Activated T-cell treated with anti-CD3 and anti-CD28 coated beads for 24 hours (primary cell): ENCODE data around the gene SPATA20.

Source experiments
- DNase-seq: peaks from one replicate; pipeline ENCODE4 v3.0.0-alpha.2; 2020; ENCODE audit warnings: low read depth

SPATA20 gene

DNA sequence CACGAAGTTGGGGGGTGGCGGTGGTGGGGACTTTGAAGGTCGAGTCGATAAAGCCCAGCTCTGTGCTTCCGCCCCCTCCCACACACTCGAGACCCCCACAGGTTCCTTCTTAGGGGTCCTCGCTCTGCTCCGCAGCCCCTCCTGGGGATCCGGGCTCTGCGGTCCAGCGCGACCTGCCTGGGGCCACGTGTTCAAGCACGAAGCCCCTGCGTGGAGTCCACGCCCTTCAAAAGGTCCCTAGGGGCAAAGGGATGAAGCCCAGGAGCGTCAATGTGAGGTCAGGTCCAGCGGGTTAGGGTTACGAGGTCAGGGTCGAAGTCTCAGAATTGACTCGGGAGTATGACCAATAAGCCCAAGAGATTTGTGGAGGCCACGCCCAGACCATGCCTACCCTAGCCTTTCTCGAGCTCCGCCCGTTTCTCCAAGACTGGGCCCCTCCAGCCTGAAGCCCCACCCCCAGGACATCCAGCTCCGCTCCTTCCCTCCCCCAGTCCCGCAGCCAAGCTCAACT is 12.8 kb downstream of the SPATA20 start:
- no peak for DNase-seq

DNA sequence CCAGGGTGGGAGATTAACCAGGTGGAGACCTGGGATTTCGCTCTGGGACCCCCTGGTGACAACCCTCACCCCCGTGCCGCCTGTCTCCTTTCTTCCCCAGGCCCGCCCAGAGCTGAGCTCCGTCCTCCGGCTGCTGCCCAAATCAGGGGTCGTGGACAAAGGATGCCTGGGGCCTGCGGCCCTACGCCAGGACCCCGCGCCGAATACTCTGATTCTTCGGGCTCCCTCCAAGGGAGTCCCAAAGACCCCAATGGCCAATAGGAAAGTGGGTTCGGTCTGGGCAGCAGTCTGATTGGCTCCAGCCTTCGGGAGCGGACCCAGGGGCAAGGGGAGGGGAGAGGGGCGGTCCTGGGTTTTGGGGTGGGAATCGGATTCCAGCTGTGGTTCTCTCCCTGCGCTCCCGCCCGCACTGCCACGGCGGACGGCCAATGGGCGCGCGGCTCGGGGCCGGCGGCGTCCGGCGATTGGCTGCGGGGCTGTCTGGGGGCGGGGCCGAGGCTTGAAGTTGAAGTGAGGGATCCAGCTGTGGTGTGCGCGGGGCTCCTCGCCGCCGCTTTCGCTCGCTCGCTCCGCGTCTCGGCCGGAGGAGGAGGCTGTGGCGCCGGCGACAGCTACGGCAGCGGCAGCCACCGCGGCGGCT is 13.3 kb downstream of the SPATA20 start, which contains the start of gene CACNA1G:
Gene CACNA1G (plus strand): TSS at position 531 of the 640 bp plus-strand sequence. CDS start 745 bp downstream, outside the sequence.
- DNase-seq = peak; percentile 82

DNA sequence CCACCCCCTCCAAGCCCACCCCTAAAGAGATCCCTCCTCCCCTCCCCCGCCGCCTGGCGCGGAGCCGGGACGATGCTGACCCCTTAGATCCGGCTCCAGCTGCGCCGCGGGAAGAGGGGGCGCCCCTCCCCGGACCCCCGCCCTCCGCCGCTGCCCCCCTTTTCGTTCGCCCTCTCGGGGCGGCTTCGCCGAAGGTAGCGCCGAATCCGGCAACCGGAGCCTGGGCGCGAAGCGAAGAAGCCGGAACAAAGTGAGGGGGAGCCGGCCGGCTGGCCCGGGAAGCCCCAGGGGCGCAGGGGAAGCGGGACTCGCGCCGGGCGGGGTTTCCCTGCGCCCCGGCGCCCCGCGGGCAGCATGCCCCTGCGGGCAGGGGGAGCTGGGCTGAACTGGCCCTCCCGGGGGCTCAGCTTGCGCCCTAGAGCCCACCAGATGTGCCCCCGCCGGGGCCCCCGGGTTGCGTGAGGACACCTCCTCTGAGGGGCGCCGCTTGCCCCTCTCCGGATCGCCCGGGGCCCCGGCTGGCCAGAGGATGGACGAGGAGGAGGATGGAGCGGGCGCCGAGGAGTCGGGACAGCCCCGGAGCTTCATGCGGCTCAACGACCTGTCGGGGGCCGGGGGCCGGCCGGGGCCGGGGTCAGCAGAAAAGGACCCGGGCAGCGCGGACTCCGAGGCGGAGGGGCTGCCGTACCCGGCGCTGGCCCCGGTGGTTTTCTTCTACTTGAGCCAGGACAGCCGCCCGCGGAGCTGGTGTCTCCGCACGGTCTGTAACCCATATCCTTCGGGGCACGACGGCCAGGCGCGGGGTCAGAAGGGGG is 14.2 kb downstream of the SPATA20 start:
- no peak for DNase-seq

DNA sequence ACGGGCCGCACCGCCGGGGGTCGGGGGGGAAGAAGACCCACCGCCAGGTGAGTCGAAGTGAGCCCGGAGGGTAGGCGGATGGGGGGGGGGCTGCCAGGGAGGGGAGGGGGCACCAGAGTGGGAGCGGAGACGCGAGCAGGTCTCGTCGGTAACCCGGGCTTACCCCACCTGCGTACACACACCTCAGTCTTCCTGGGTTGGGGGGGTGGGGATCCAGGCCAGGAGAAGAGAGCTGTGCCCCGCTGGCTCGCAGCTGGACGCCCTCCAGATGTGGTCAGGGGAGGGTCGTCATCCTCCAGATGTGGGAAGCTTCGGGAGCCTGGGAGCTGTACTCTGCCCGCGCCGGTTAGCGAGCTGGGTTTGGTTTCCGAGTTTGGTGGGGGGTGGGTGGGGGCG is 14.8 kb downstream of the SPATA20 start:
- no peak for DNase-seq

DNA sequence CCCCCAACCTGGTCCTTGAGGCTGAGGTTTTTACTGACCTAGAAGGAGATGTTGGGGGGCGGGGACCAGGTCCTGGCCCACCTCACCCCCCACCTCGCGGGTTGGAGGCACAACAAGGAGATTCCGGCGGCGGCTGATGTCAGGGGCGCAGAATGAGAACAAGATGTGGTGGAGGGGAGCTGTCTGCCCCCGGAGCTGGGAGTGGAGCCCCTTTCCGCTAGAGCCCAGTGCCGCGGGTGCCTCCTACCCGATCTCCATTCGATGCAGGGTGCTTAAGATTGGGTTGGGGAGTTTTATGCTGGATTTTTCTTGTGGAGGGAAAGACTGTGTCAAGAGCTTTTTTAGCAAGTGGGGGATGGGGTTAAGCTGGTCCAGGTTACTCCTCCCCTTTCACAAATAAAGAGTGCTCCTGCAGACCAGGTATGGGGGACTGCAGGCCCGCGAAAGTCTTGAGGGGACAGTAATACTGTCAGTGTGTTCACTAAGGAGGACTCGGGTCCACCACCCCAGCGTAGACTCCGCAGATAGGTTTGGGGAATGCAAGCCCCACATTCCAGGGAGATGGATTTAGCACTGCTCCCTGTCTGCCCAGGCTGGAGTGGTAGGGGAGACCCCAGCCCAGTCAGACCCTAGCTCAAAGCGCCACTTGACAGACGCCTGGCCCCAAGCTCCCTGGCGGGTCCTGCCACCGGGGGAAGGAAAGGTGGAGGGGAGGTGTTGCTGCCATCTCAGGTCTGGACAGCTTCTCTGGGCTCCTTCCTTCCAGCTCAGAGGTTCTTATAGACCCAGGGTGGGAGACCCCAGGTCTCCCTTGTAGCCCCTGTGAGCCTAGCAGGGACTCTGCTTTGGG is 15.5 kb downstream of the SPATA20 start:
- DNase-seq = no peak

DNA sequence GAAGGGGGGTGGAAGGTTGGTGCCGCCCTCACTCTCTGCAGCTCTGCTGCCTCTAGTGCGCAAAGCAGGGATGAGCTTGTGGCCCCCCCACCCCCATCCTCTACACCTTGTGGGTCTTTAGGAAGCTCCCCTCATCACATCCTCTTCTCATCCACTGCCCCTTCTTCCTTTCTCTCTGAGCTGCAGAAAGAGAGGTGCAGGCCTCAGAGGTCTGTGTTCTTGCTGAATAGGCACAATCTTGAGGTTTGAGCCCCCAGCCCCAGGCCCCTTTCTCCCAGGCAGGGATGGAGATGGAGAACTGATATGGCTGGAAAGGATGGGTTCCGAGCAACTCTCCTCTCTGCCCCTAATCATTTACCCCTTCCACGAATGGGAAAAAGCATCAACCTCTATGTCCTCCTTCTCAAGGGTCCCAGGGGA is 16.1 kb downstream of the SPATA20 start:
- DNase-seq = no peak

DNA sequence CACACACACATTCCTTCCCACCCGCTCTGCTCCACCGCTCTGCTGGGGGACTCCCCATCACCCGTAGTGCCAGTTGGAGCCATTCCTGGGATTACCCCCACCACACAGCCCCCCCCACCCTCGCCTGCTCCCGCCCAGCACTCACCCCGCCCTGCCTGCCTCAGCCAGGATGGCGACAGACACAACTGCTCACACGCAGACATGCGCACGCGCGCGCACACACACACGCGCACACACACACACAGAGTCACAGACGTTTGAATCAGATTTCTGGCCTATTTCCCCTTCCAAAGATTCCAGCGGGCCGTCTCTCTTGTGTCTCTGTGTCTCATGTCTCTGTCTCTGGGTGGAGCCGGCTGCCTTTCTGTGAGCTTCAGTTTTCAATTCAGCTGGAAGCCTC is 17.9 kb downstream of the SPATA20 start:
- DNase-seq = no peak

DNA sequence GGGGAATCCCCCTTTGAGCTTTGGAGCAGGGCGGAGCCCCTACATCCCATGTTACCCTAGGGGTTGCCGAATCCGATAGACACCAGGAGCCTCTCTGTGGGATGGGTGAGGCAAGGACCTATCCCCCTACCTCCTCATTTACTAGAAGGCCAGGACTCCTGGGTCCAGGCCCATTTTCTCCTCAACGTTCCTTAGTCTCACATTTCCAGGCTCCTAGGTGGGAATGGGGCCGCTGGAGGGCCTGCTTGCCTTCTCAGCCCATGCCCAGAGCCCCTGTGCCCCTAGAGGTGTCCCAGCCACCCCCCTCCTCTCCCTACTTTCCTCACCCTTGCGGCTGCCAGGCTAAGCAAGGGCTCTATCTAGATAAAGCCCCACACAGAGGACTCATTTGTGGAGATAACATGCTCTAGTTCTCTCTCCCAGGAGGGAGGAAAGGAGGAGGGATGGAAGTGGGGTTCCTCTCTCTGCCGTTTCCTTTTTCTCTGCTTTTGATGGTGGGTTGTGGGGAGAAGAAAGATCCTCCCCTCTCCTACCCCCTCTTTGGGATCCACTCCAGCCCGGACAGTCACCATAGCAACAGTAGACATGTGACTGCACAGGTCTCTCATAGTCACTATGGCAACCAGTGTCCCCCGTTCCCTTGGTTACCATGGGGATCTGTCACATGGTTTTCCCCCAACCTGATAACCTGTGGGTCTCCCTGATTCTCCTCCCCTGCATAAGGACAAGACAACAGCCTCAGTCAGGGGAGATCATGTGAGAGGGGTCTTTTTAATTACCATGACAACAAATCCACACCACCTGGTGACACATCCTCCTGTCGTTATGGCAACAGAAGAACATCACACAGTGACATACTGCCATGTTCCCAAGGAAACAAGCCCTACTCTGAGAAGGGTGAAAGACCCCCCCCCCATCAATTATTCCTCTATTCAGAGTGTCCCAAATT is 18.7 kb downstream of the SPATA20 start:
- DNase-seq = no peak

DNA sequence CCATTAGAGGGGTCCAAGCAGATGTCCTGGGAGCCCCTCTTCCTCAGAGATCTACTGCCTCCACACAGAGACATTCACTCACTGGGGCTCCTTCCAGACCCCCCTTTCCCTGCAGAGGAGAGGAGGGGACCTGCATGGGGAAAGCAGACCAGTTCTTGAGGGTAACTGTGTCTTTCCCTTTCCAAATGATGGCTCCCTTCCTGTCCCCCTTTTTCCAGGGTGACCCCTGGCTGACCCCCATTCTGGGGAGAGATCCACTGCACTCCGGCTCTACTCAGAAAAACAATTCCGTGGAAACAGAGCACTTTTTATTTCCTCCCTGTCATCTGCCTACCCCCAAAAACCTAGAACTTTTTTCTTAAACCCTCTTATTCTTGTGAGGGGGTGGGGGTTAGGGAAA is 19.9 kb downstream of the SPATA20 start:
- no peak for DNase-seq

DNA sequence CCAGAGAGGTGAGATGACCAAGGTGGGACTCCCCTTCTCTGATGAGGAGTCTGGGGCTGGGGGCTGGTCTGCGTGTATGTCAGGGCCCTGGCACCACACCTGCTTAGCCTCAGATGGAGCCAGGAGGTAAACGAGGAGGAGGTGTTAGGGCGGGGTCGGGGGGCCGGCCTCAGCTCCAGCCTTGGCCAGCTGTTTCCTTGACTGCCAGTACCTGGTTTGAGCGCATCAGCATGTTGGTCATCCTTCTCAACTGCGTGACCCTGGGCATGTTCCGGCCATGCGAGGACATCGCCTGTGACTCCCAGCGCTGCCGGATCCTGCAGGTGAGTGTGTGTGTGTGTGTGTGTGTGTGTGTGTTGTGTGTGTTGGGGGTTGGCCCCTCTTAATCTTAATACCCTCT is 21.7 kb downstream of the SPATA20 start:
- DNase-seq = no peak

DNA sequence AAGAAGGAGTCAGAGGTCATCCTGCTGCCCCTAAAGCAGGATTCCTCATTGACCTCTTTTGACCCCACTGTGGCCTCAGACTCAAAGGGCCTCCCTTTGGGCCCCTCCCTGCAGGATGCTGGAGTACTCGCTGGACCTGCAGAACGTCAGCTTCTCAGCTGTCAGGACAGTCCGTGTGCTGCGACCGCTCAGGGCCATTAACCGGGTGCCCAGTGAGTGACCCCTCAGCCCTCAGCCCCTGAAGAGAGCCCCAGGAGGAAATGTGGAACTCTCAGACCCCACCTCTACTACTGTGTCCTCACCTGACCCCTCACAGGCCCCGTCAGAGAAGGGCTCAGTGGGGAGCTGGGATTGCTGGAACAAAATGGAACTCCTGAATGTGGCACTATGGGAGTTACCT is 22.6 kb downstream of the SPATA20 start:
- no peak for DNase-seq

DNA sequence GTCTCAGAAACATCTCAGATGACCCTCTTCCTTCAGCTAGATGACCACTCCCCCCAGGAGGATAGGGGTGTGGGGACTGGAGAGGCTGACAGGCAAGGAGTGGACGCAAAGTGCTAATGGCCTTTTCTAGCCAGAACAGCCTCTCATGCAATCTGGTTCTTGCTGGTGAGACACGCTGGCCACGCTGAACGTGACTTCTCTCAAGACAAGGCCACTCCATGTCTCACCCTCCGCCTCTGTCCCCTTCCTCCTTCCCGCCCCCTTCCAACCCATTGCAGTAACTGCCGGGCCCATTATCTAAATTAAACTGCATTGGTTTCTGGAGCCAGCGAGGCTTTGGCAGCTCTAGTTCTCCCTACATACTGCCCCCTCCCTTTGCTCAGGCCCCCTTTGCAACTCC is 23.1 kb downstream of the SPATA20 start:
- DNase-seq = no peak

DNA sequence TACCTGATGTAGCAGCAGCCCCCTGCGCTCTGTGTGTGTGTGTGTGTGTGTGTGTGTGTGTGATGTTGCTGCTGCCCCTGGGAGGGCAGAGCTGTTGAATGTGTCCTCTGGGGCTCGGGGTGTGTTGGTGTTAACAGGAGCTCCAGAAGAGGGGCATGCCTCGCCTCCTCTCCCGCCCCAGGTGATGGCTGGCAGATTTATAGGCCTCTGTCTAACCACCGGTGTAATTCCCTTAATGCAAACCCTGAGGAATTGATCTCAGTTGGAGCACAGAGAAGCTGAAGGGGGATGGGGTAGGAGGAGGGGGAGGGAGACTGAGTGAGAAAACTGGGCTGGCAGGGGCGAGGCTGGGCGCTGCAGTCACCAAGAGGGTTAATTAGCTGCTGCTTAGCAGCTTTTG is 23.6 kb downstream of the SPATA20 start:
- DNase-seq = no peak

DNA sequence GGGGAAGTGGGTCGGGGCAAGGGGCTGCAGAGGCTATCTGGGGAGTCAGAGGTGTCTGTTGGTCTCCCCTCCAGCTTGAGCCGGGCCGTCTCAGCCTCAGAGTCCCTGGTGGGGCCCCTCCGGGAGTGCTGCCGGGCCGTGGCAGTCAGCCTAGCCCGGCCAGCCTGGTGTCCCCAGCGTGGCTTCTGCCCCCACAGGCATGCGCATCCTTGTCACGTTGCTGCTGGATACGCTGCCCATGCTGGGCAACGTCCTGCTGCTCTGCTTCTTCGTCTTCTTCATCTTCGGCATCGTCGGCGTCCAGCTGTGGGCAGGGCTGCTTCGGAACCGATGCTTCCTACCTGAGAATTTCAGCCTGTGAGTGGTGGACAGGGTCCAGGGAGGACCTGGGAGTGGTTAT is 24.7 kb downstream of the SPATA20 start:
- DNase-seq = no peak

DNA sequence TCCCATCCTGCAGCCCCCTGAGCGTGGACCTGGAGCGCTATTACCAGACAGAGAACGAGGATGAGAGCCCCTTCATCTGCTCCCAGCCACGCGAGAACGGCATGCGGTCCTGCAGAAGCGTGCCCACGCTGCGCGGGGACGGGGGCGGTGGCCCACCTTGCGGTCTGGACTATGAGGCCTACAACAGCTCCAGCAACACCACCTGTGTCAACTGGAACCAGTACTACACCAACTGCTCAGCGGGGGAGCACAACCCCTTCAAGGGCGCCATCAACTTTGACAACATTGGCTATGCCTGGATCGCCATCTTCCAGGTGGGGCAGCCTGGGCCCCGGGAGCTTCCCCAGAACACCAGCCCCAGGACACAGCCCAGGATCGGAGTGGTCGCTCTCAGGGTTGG is 25.6 kb downstream of the SPATA20 start:
- DNase-seq = no peak

DNA sequence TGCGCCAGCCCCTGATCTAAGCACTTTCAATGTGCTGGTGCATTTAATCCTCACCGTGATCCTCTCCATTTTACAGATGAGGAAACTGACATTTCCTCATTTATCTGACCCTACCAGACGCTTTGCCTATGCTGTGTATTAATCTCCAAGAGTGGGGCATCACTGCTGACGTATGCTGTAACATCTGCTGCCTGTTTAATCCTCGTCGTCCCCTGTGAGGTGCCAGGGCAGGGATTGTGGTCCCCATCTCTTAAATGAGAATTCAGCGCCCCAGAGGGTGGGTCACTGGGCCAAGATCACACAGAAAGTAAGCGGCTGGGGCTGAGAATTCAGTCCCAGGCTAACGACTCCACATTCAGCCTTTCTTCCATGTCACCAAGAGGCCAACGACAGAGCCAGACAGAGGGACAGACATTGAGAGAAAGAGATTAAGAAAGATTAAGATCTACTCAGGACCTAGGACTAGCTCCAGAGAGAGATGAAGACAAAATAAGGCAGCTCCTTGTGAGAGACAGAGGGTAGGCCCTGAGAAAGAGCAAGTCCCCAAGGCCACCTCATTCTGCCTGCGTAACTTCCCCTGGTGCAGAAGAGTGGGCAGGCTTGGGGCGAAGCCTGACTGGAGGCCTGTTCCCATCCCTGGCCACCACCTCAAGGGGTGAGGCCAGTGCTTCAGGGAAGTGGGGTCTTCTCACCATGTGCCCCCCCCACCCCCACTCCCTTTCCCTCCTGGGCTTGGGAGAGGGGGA is 27.1 kb downstream of the SPATA20 start:
- DNase-seq = no peak

DNA sequence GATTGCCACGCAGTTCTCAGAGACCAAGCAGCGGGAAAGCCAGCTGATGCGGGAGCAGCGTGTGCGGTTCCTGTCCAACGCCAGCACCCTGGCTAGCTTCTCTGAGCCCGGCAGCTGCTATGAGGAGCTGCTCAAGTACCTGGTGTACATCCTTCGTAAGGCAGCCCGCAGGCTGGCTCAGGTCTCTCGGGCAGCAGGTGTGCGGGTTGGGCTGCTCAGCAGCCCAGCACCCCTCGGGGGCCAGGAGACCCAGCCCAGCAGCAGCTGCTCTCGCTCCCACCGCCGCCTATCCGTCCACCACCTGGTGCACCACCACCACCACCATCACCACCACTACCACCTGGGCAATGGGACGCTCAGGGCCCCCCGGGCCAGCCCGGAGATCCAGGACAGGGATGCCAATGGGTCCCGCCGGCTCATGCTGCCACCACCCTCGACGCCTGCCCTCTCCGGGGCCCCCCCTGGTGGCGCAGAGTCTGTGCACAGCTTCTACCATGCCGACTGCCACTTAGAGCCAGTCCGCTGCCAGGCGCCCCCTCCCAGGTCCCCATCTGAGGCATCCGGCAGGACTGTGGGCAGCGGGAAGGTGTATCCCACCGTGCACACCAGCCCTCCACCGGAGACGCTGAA is 28.7 kb downstream of the SPATA20 start:
- DNase-seq = no peak

DNA sequence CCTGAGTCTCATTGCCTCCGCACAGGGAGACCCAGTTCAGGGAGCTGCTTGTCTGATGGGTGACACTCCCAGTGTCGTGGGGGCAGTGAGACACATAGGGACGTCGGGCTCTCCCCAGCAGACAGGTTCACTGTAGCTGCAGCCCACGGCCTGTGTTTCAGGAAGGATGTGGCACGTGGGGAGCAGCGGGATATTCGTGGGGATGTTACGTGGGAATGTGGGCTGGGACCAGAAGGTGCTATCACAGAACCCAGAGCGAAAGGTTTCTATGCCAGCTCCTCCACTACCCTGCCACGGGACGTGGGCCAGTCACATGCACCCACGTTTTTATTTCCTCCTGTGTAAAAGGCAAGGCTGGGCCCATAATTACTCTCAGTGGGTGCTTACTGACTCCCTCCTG is 29.9 kb downstream of the SPATA20 start:
- no peak for DNase-seq

DNA sequence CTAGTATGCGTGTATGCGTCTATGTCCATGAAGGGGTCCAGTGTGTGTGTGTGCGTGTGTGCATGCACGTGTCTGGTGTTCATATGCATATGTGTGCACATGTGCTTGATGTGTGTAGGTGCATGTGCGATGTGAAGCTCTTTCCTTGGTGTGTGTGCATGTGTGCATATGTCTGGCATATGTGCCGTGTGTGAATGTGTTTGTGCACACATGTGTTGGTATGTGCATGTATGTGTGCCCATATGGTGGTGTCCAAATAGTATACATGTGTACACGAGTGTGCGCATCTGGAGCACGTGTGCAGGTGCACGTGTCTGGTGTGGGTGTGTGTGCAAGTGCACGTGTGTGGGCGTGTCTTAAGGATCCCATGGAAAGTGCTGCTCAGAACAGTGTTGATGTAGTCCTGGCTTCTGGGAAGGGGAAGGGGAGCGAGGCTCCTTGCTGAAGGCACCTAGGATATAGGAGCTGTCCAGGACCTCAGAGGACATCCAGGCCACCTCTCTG is 30.5 kb downstream of the SPATA20 start:
- no peak for DNase-seq

DNA sequence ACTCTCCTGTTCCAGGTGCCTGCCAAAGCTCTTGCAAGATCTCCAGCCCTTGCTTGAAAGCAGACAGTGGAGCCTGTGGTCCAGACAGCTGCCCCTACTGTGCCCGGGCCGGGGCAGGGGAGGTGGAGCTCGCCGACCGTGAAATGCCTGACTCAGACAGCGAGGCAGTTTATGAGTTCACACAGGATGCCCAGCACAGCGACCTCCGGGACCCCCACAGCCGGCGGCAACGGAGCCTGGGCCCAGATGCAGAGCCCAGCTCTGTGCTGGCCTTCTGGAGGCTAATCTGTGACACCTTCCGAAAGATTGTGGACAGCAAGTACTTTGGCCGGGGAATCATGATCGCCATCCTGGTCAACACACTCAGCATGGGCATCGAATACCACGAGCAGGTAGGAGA is 31.2 kb downstream of the SPATA20 start:
- DNase-seq = no peak
